ENCODE results near the gene ITIH5.

DNA sequence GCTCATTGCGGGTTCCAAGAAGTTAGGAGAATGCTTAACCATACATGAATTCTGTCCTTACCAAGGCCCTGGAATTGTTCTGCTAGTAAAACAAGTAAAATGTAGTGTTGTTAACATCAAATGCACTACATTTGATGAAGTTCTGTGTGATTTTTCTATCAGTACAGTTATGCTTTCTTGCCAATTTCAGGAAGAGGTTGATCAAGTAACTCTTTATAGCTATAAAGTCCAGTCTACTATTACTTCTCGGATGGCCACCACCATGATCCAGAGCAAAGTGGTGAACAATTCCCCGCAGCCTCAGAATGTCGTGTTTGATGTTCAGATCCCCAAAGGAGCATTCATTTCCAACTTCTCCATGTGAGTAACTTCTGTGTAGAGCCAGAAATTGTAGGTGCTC lies 42.1 kb upstream of the ITIH5 start:
- TF ChIP-seq, protein P1, sequence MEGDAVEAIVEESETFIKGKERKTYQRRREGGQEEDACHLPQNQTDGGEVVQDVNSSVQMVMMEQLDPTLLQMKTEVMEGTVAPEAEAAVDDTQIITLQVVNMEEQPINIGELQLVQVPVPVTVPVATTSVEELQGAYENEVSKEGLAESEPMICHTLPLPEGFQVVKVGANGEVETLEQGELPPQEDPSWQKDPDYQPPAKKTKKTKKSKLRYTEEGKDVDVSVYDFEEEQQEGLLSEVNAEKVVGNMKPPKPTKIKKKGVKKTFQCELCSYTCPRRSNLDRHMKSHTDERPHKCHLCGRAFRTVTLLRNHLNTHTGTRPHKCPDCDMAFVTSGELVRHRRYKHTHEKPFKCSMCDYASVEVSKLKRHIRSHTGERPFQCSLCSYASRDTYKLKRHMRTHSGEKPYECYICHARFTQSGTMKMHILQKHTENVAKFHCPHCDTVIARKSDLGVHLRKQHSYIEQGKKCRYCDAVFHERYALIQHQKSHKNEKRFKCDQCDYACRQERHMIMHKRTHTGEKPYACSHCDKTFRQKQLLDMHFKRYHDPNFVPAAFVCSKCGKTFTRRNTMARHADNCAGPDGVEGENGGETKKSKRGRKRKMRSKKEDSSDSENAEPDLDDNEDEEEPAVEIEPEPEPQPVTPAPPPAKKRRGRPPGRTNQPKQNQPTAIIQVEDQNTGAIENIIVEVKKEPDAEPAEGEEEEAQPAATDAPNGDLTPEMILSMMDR (IDR thresholded peaks at IDR 0.05; ENCODE audit: insufficient read depth, low read depth, low read length): no peak
- no peak for TF ChIP-seq EZH2 (IDR thresholded peaks at IDR 0.05; ENCODE audit: insufficient read depth, low read length)
